Left lung (tissue), 10 donors: ENCODE results near the gene RNF25. TPM values are rescaled to one million over a fixed set of nuclear protein-coding genes. Genes with fewer than 3 reads are reported as not detected.

Source experiments
- ATAC-seq: fragments of 200-7000 bp; cut with Tn5 transposase; one replicate; pipeline ENCODE4 v1.9.1; 2020; ENCODE audit warnings: moderate library complexity
- DNase-seq, 4 donors: peaks; one replicate each; pipeline ENCODE4 v3.0.0-alpha.2; 2013 to 2020
- H3K27ac ChIP-seq, 2 donors: fragments of 200-600 bp; sonication (generic) in 1 of 2; one replicate each; pipeline versions ENCODE4 v1.5.0 to v1.8.0; 2020 to 2021
- H3K27me3 ChIP-seq, 2 donors: fragments of 200-600 bp; sonication (generic) in 1 of 2; one replicate each; pipeline versions ENCODE4 v1.5.0 to v1.8.0; 2020 to 2021
- H3K36me3 ChIP-seq, 2 donors: fragments of 200-600 bp; sonication (generic) in 1 of 2; one replicate each; pipeline versions ENCODE4 v1.5.0 to v1.8.0; 2020 to 2021
- H3K4me1 ChIP-seq, 2 donors: fragments of 200-600 bp; one replicate each; pipeline ENCODE4 v1.8.0; 2021
- H3K4me3 ChIP-seq, 2 donors: fragments of 200-600 bp; sonication (generic) in 1 of 2; one replicate each; pipeline versions ENCODE4 v1.5.0 to v1.8.0; 2020 to 2021; ENCODE audit warnings: mild to moderate bottlenecking in 1 of 2
- H3K9me3 ChIP-seq, 2 donors: fragments of 200-600 bp; sonication (generic) in 1 of 2; one replicate each; pipeline versions ENCODE4 v1.5.0 to v1.8.0; 2020 to 2021
- CTCF ChIP-seq, 2 donors: fragments of 200-600 bp; sonication (generic) in 1 of 2; IDR thresholded peaks; one replicate each; pipeline versions ENCODE4 v1.5.0 to v1.8.0; 2021; ENCODE audit warnings: antibody characterized with exemption in 2 of 2
- intact Hi-C, 2 donors: fragments of 100-400 bp; cut with DNase I; formaldehyde crosslinking; loops; one replicate each; pipeline versions ENCODE4 v1.11.2 to v1.14.2; 2022
- polyA plus RNA-seq, 6 donors: library from polyadenylated mRNA; unstranded; fragments of 120-200 nt; gene quantifications; one replicate each; pipeline ENCODE4 v1.2.1, GENCODE V29; 2013; ENCODE audit not compliant: insufficient read length in 6 of 6
- total RNA-seq, 2 donors: library from RNA; stranded (reverse); fragmentation: NEBNext Ultra II Directional; extraction: Animal tissue kit (Norgen Biotek cat#: 25700); gene quantifications; one replicate each; pipeline ENCODE4 v1.2.1, GENCODE V29; 2021
- donor health status: DM: no; HTN: yes; CAD: no.
- donor health status: DM: no; HTN: no; CAD: no.

RNF25 gene
- total and polyA plus RNA-seq, 8 donors = 15.5 to 40.8 (median 37.8) TPM

GRCh38 chr2:218635719-218636118 is 36.1 kb downstream of the RNF25 start:
- Histone ChIP-seq H3K27ac (no peak overlapping the region), H3K27me3 (no peaks in the 10 kb centered on the region), H3K36me3 (peaks cover 0 to 79% of the 10 kb centered on the region in 2 donors), H3K4me1 (no peaks in the 10 kb centered on the region), H3K4me3 (no peak overlapping the region), H3K9me3 (no peaks in the 10 kb centered on the region)
- intact Hi-C loops = no loop called here
- TF ChIP-seq CTCF (IDR thresholded peaks at IDR 0.05) = no peak
- ATAC-seq = no peak
- DNase-seq = no peak

GRCh38 chr2:218631837-218632236 is 40.0 kb downstream of the RNF25 start:
- peaks cover 0 to 40% of the 10 kb centered on the region in 2 donors for H3K36me3 ChIP-seq
- H3K9me3 ChIP-seq = no peaks in the 10 kb centered on the region
- H3K27me3 ChIP-seq = no peaks in the 10 kb centered on the region
- no peak for TF ChIP-seq CTCF (IDR thresholded peaks at IDR 0.05)
- DNase-seq = no peak
- H3K4me3 ChIP-seq = no peak overlapping the region
- intact Hi-C loops = no loop called here
- no peaks in the 10 kb centered on the region for H3K4me1 ChIP-seq
- H3K27ac ChIP-seq = peak overlapping the region in 1 of 2 donors; percentile 23
- no peak for ATAC-seq

GRCh38 chr2:218627939-218628338 is 43.9 kb downstream of the RNF25 start:
- H3K4me3 ChIP-seq = no peak overlapping the region
- H3K27me3 ChIP-seq = no peaks in the 10 kb centered on the region
- TF ChIP-seq CTCF (IDR thresholded peaks at IDR 0.05) = no peak
- intact Hi-C loops = no loop called here
- no peaks in the 10 kb centered on the region for H3K9me3 ChIP-seq
- ATAC-seq (no peak), DNase-seq (no peak)
- no peaks in the 10 kb centered on the region for H3K4me1 ChIP-seq
- no peak overlapping the region for H3K27ac ChIP-seq
- H3K36me3 ChIP-seq = peaks cover 0 to 1% of the 10 kb centered on the region in 2 donors

GRCh38 chr2:218626369-218626768 is 45.4 kb downstream of the RNF25 start:
- Histone ChIP-seq H3K27ac (no peak overlapping the region), H3K27me3 (no peaks in the 10 kb centered on the region), H3K9me3 (no peaks in the 10 kb centered on the region), H3K4me1 (peaks cover 3 to 4% of the 10 kb centered on the region in 2 donors), H3K4me3 (no peak overlapping the region), H3K36me3 (no peaks in the 10 kb centered on the region)
- intact Hi-C loops = no loop called here
- ATAC-seq (no peak), DNase-seq (no peak)
- no peak for TF ChIP-seq CTCF (IDR thresholded peaks at IDR 0.05)

GRCh38 chr2:218623366-218623705 is 48.5 kb downstream of the RNF25 start:
- DNase-seq = no peak
- Histone ChIP-seq H3K9me3 (no peaks in the 10 kb centered on the region), H3K4me3 (no peak overlapping the region), H3K27ac (peak overlapping the region in 1 of 2 donors; percentile 2), H3K4me1 (peaks cover 3 to 4% of the 10 kb centered on the region in 2 donors), H3K36me3 (no peaks in the 10 kb centered on the region), H3K27me3 (no peaks in the 10 kb centered on the region)
- TF ChIP-seq CTCF (IDR thresholded peaks at IDR 0.05) = no peak
- no peak for ATAC-seq
- intact Hi-C loops = no loop called here
